ENCODE results near the gene BTBD9. TPM values are rescaled to one million over a fixed set of nuclear protein-coding genes. Genes with fewer than 3 reads are reported as not detected.

Gene BTBD9
- total RNA-seq, 4 donors from 2014 or later = 10.6 to 16.6 (median 15.1) TPM

DNA sequence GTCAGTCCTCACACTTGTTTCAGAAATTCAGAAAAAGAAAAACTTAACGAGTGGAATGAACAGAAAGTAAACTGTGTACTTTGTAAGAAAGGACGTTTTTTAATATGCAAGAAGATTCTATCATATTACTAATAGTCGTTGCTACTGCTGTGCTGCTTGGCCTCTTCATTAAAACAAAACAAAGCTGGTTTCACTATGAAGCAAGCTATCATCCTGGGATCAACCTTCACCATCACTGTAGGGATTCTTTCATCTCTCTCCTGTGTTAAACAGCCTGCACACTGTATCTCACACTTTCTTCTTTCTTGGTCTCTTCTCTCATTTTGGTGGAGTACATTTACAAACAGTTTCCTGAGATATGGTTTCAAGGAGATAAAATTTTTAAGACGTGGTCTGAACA lies 284.2 kb downstream of the BTBD9 start:
- 80 to 81% methylated on average over 4 of the region's 4 CpGs for WGBS, 2 donors
- intact Hi-C loops (cut with DNase I; ENCODE audit: low total_unique reads) = no loop called here
- no peak overlapping the region for H3K4me3 ChIP-seq (ENCODE audit: low read depth, poor library complexity, severe bottlenecking)
- TF ChIP-seq, protein P1, sequence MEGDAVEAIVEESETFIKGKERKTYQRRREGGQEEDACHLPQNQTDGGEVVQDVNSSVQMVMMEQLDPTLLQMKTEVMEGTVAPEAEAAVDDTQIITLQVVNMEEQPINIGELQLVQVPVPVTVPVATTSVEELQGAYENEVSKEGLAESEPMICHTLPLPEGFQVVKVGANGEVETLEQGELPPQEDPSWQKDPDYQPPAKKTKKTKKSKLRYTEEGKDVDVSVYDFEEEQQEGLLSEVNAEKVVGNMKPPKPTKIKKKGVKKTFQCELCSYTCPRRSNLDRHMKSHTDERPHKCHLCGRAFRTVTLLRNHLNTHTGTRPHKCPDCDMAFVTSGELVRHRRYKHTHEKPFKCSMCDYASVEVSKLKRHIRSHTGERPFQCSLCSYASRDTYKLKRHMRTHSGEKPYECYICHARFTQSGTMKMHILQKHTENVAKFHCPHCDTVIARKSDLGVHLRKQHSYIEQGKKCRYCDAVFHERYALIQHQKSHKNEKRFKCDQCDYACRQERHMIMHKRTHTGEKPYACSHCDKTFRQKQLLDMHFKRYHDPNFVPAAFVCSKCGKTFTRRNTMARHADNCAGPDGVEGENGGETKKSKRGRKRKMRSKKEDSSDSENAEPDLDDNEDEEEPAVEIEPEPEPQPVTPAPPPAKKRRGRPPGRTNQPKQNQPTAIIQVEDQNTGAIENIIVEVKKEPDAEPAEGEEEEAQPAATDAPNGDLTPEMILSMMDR (IDR thresholded peaks at IDR 0.05) = no peak
- TF ChIP-seq POLR2A (IDR thresholded peaks at IDR 0.05) = no peak
- DNase-seq (ENCODE audit: low spot score in 2 of 2) = no peak

DNA sequence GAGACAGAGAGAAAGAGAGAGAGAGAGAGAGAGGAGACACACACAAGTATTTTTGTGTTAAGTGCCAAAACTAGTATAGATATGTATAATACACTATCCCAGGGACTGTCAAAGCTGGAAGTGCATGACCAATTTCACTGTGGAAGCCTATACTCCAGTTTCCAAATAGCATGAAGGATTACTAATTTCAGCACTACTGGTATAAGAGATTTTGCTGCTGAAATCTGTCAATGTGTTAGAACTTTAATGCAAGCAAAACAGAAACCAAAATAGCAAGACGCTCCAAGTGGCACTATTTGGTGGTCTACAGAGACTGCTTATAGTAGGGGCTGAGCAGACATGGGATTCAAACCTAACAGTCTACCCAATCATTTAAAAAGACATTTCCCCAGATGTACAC lies 284.8 kb downstream of the BTBD9 start:
- TF ChIP-seq, protein P1 (IDR thresholded peaks at IDR 0.05) = no peak
- no peak for TF ChIP-seq POLR2A (IDR thresholded peaks at IDR 0.05)
- intact Hi-C loops (cut with DNase I; ENCODE audit: low total_unique reads) = no loop called here
- no peak overlapping the region for H3K4me3 ChIP-seq (ENCODE audit: low read depth, poor library complexity, severe bottlenecking)
- WGBS, 2 donors = 67 to 77% methylated on average over 1 of the region's 1 CpG
- no peak for DNase-seq (ENCODE audit: low spot score in 2 of 2)

DNA sequence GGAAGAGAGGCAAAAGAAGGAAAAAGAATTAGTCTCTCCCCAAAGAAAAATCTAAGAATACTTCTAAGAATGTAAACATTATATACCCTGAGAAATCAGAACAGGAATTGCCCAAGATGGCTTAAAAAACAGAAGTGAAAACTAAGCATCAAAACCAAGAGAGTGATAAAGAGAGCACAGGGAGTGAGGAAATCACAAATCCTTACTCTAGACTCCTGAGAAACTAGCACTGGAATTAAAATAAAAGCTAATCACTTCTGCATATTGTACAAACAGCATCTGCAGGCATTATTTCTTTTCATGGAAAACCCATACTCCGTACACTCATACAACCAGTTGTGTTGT lies 285.7 kb downstream of the BTBD9 start:
- DNase-seq (ENCODE audit: low spot score in 2 of 2) = no peak
- intact Hi-C loops (cut with DNase I; ENCODE audit: low total_unique reads) = no loop called here
- WGBS, 2 donors = 97 to 98% methylated on average over 1 of the region's 1 CpG
- TF ChIP-seq, protein P1 (IDR thresholded peaks at IDR 0.05) = no peak
- TF ChIP-seq POLR2A (IDR thresholded peaks at IDR 0.05) = no peak
- no peak overlapping the region for H3K4me3 ChIP-seq (ENCODE audit: low read depth, poor library complexity, severe bottlenecking)

DNA sequence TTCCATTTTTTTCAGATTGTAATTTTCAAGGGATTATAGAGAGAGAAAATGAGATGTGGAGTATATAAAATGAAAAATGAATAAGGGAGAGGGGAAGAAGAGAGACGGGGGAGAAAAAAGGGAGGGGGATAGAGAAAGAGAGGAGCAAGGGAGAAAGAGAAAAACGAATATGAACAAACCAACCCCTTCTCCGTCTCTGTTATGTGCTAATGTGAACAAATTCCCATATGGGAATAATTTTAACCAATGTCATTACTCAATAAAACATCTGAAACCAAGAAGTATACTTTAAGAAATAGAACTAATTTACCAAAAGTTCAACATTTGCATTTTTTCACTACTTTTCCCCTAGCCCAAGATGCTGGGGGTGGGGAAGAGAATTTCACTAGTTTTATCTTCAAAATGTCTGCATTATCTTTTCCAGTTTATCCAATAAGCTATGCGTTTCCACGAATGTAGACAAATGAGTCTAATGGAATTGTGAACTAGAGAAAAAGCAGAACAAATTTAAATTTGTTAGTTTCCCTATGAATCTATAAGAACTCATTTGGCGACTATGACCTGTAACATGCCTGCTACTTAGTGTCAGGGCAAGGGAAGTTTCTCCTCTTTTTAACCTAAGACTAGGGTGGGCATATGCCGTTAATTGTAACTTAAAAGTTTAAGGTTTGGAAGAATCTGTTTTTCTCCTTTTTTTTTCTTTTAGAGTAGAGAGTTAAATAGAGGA lies 286.3 kb downstream of the BTBD9 start:
- WGBS, 2 donors = 71 to 77% methylated on average over 7 of the region's 7 CpGs
- intact Hi-C loops (cut with DNase I; ENCODE audit: low total_unique reads) = no loop called here
- no peak for DNase-seq (ENCODE audit: low spot score in 2 of 2)
- TF ChIP-seq, protein P1 (IDR thresholded peaks at IDR 0.05) = no peak
- no peak for TF ChIP-seq POLR2A (IDR thresholded peaks at IDR 0.05)
- no peak overlapping the region for H3K4me3 ChIP-seq (ENCODE audit: low read depth, poor library complexity, severe bottlenecking)

DNA sequence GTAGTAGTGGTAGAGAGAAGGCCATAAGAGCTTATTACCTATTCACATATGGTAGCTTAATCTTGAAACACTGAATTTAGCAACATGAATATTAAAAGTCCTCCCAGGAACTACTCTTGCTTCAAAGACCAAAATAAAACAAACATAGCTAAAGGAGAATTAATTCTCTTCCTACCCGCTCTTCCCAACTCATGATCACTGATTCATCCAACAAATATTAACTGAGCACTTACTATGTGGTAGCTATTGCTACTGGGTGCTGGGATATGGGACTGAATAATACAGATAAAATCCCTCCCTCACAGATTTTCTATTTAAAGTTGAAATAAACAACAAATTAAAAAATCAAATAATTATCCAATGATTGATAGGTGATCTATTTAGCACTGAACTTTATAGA lies 287.1 kb downstream of the BTBD9 start:
- no peak overlapping the region for H3K4me3 ChIP-seq (ENCODE audit: low read depth, poor library complexity, severe bottlenecking)
- TF ChIP-seq, protein P1 (IDR thresholded peaks at IDR 0.05) = no peak
- TF ChIP-seq POLR2A (IDR thresholded peaks at IDR 0.05) = no peak
- DNase-seq (ENCODE audit: low spot score in 2 of 2) = no peak
- WGBS, 2 donors = 96 to 98% methylated on average over 1 of the region's 1 CpG
- intact Hi-C loops (cut with DNase I; ENCODE audit: low total_unique reads) = no loop called here

DNA sequence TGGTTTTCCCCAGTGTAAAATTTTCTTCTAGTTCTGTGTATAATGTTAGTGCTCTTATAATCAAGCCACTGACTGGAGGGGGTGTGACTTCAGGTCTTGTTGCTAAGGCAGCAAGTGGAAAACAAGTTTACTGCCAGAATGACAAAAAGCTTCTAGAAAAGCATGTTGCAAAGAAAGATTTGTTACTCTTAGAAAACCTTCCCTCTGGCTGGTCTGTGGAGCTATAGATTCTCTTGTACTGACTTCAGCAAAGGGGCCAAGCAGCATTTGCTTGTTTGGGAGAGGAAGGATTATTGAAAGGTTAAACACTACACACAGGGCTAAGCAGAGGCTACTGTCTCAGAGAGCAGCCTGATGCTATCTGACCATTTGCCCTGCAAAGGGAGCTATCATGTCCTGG lies 288.8 kb downstream of the BTBD9 start:
- no peak for DNase-seq (ENCODE audit: low spot score in 2 of 2)
- no peak for TF ChIP-seq POLR2A (IDR thresholded peaks at IDR 0.05)
- TF ChIP-seq, protein P1 (IDR thresholded peaks at IDR 0.05) = no peak
- H3K4me3 ChIP-seq (ENCODE audit: low read depth, poor library complexity, severe bottlenecking) = no peak overlapping the region
- intact Hi-C loops (cut with DNase I; ENCODE audit: low total_unique reads) = no loop called here

All from lower leg skin (tissue), 4 donors.